Activated T-cell treated with anti-CD3 and anti-CD28 coated beads, Interleukin-2, amount 50 U/mL, for 4 hours (primary cell): ENCODE measurements around the gene FERMT2. TPM values are rescaled to one million over a fixed set of nuclear protein-coding genes. Genes with fewer than 3 reads are reported as not detected.

ENCODE experiments used
- ATAC-seq, 2 donors: fragments of 200-7000 bp; cut with Tn5 transposase; one replicate each; pipeline ENCODE4 v1.10.0; 2021
- DNase-seq: peaks from one replicate; pipeline ENCODE4 v3.0.0-alpha.2; 2020
- H3K27me3 Mint-ChIP-seq: one replicate; pipeline ENCODE4 v1.8.0; 2021; ENCODE audit warnings: low read depth, mixed read lengths
- H3K36me3 Mint-ChIP-seq: one replicate; pipeline ENCODE4 v1.8.0; 2022; ENCODE audit warnings: mixed read lengths; ENCODE audit not compliant: insufficient read depth
- H3K4me1 Mint-ChIP-seq: one replicate; pipeline ENCODE4 v1.8.0; 2021; ENCODE audit warnings: low read depth, mixed read lengths
- H3K4me3 Mint-ChIP-seq: one replicate; pipeline ENCODE4 v1.8.0; 2021; ENCODE audit warnings: mild to moderate bottlenecking, moderate library complexity, mixed read lengths
- H3K9me3 Mint-ChIP-seq: one replicate; pipeline ENCODE4 v1.8.0; 2021; ENCODE audit warnings: mixed read lengths
- total RNA-seq, 3 donors: library from RNA; stranded (reverse); gene quantifications; one replicate each; pipeline ENCODE4 v1.2.1, GENCODE V29; 2021

Gene FERMT2
- total RNA-seq, 3 donors from 2014 or later, result 0.94 to 1.9 (median 1.6) TPM

GRCh38 chr14:52825085-52825484, 125.8 kb downstream of the FERMT2 start:
- Mint-ChIP-seq H3K4me3 (no peak overlapping the region), H3K27me3 (peaks cover 2% of the 10 kb centered on the region), H3K9me3 (no peaks in the 10 kb centered on the region), H3K4me1 (peaks cover 2% of the 10 kb centered on the region), H3K36me3 (no peaks in the 10 kb centered on the region)
- DNase-seq (no peak), ATAC-seq (no peak)

GRCh38 chr14:52824462-52824861, 126.4 kb downstream of the FERMT2 start:
- Mint-ChIP-seq H3K4me1 (peaks cover 2% of the 10 kb centered on the region), H3K9me3 (no peaks in the 10 kb centered on the region), H3K27me3 (peaks cover 2% of the 10 kb centered on the region), H3K4me3 (no peak overlapping the region), H3K36me3 (no peaks in the 10 kb centered on the region)
- DNase-seq (no peak), ATAC-seq (no peak)

GRCh38 chr14:52821805-52822250, 129.0 kb downstream of the FERMT2 start:
- no peak overlapping the region for H3K4me3 Mint-ChIP-seq

GRCh38 chr14:52808101-52808500, 142.7 kb downstream of the FERMT2 start:
- ATAC-seq (no peak), DNase-seq (no peak)
- no peaks in the 10 kb centered on the region for H3K4me1 Mint-ChIP-seq
- H3K27me3 Mint-ChIP-seq, result no peaks in the 10 kb centered on the region
- H3K4me3 Mint-ChIP-seq, result no peak overlapping the region
- H3K9me3 Mint-ChIP-seq, result no peaks in the 10 kb centered on the region
- H3K36me3 Mint-ChIP-seq, result no peaks in the 10 kb centered on the region

More at GRCh38 chr14:52821805-52822250, 129.0 kb downstream of the FERMT2 start:
- Mint-ChIP-seq H3K36me3 (no peaks in the 10 kb centered on the region), H3K27me3 (peaks cover 2% of the 10 kb centered on the region), H3K4me1 (peaks cover 2% of the 10 kb centered on the region), H3K9me3 (no peaks in the 10 kb centered on the region)
- no peak for ATAC-seq
- no peak for DNase-seq

Other genes with a start within 250 kb of the FERMT2 start
- gene PSMC6, start 243.8 kb downstream of the FERMT2 start, total RNA-seq, result 100 to 1,000 TPM; 149 to 177 (median 162) TPM
- 10 to 100 TPM; 18.5 to 18.9 (median 18.6) TPM for gene STYX, start 220.9 kb downstream of the FERMT2 start, total RNA-seq
- gene GNPNAT1, start 159.4 kb downstream of the FERMT2 start, total RNA-seq, result 10 to 100 TPM; 32.3 to 37.4 (median 32.5) TPM
- gene DDHD1, start 202.3 kb upstream of the FERMT2 start, total RNA-seq, result 10 to 100 TPM; 35.7 to 36.8 (median 36.5) TPM